GM23338 (cell line): ENCODE measurements around the gene ZNF219. TPM values are rescaled to one million over a fixed set of nuclear protein-coding genes. Genes with fewer than 3 reads are reported as not detected.

Source experiments
- ATAC-seq: fragments of 200-7000 bp; cut with Tn5 transposase; 3 replicates; pipeline ENCODE4 v1.9.1; 2020
- DNase-seq: peaks from one replicate; pipeline ENCODE4 v3.0.0-alpha.2; 2015; ENCODE audit warnings: low spot score
- H2AFZ ChIP-seq: fragments of 200-600 bp; sonication (generic); 2 replicates; pipeline ENCODE4 v1.8.0; 2016; ENCODE audit warnings: antibody characterized with exemption, mild to moderate bottlenecking, moderate library complexity
- H3F3A ChIP-seq: fragments of 200-600 bp; sonication (generic); replicated peaks from 2 replicates; pipeline ENCODE4 v1.8.0; 2017; ENCODE audit warnings: antibody characterized with exemption, mixed run types, low read depth
- H3K27ac ChIP-seq: fragments of 200-600 bp; sonication (generic); 2 replicates; pipeline ENCODE4 v1.6.1; 2016; ENCODE audit warnings: low read depth
- H3K27me3 ChIP-seq: fragments of 200-600 bp; sonication (generic); 2 replicates; pipeline ENCODE4 v1.8.0; 2016; ENCODE audit warnings: mild to moderate bottlenecking, mixed run types, moderate library complexity; ENCODE audit not compliant: insufficient read depth
- H3K36me3 ChIP-seq: fragments of 200-600 bp; sonication (generic); 2 replicates; pipeline ENCODE4 v1.8.0; 2016; ENCODE audit warnings: mild to moderate bottlenecking; ENCODE audit not compliant: insufficient read depth
- H3K4me1 ChIP-seq: fragments of 200-600 bp; sonication (generic); 2 replicates; pipeline ENCODE4 v1.8.0; 2016; ENCODE audit warnings: mild to moderate bottlenecking, moderate library complexity; ENCODE audit not compliant: insufficient read depth
- H3K4me2 ChIP-seq: fragments of 200-600 bp; sonication (generic); 2 replicates; pipeline ENCODE4 v1.7.1; 2017; ENCODE audit warnings: mixed run types
- H3K4me3 ChIP-seq: fragments of 200-600 bp; sonication (generic); 2 replicates; pipeline ENCODE4 v1.6.1; 2016; ENCODE audit warnings: mixed run types
- H3K79me2 ChIP-seq: fragments of 200-600 bp; sonication (generic); replicated peaks from 2 replicates; pipeline ENCODE4 v1.8.0; 2017; ENCODE audit warnings: mild to moderate bottlenecking; ENCODE audit not compliant: insufficient read depth
- H3K9me2 ChIP-seq: fragments of 200-600 bp; sonication (generic); 2 replicates; pipeline ENCODE4 v1.8.0; 2017; ENCODE audit not compliant: insufficient read depth
- H4K20me1 ChIP-seq: fragments of 200-600 bp; sonication (generic); replicated peaks from 2 replicates; pipeline ENCODE4 v1.8.0; 2017; ENCODE audit warnings: mild to moderate bottlenecking; ENCODE audit not compliant: insufficient read depth
- H3K27ac Mint-ChIP-seq: 2 replicates; pipeline ENCODE4 v1.8.0; 2020; ENCODE audit warnings: inconsistent platforms, mild to moderate bottlenecking, moderate library complexity, mixed read lengths
- H3K27me3 Mint-ChIP-seq: 3 replicates; pipeline ENCODE4 v1.8.0; 2022; ENCODE audit warnings: low read depth, mild to moderate bottlenecking, moderate library complexity, mixed read lengths, inconsistent platforms; ENCODE audit not compliant: insufficient read depth, poor library complexity
- H3K36me3 Mint-ChIP-seq: 3 replicates; pipeline ENCODE4 v1.8.0; 2021; ENCODE audit warnings: low read depth, mild to moderate bottlenecking, inconsistent platforms, moderate library complexity, mixed read lengths
- H3K4me1 Mint-ChIP-seq: 3 replicates; pipeline ENCODE4 v1.8.0; 2020; ENCODE audit warnings: mild to moderate bottlenecking, inconsistent platforms, mixed read lengths
- H3K4me3 Mint-ChIP-seq: 3 replicates; pipeline ENCODE4 v1.8.0; 2021; ENCODE audit warnings: moderate library complexity, mild to moderate bottlenecking, inconsistent platforms, mixed read lengths
- H3K9me3 Mint-ChIP-seq: 3 replicates; pipeline ENCODE4 v1.8.0; 2020; ENCODE audit warnings: moderate library complexity, mild to moderate bottlenecking, inconsistent platforms, mixed read lengths
- CREB1 ChIP-seq: fragments of 250-450 bp; sonication (Bioruptor Pico); IDR thresholded peaks from 2 replicates; pipeline ENCODE4 v1.5.0; 2020; ENCODE audit warnings: low read depth, mild to moderate bottlenecking, moderate library complexity
- ETS1 ChIP-seq: IDR thresholded peaks from 2 replicates; pipeline ENCODE4 v1.6.1; 2016; ENCODE audit warnings: antibody characterized with exemption
- JUNB ChIP-seq: IDR thresholded peaks from one replicate; pipeline ENCODE4 v1.6.1; 2016; ENCODE audit warnings: antibody characterized with exemption; ENCODE audit not compliant: unreplicated experiment
- NANOG ChIP-seq: IDR thresholded peaks from 2 replicates; pipeline ENCODE4 v1.6.1; 2016; ENCODE audit warnings: antibody characterized with exemption, borderline replicate concordance
- POLR2AphosphoS5 ChIP-seq: IDR thresholded peaks from 2 replicates; pipeline ENCODE4 v1.6.1; 2016; ENCODE audit warnings: antibody characterized with exemption, low read depth
- polyA plus RNA-seq: library from polyadenylated mRNA; unstranded; fragments of >200 nt; fragmentation: Nextera tagmentation; extraction: Ambion mirVana; gene quantifications from 2 replicates; pipeline ENCODE4 v1.2.1, GENCODE V29; 2016
- total RNA-seq: library from RNA; depleted of rRNA; stranded (reverse); fragments of >200 nt; shearing (Covaris generic); gene quantifications from 2 replicates; pipeline ENCODE4 v1.2.3, GENCODE V29; 2014
- TF ChIP-seq, protein P1 (sequence below): fragments of 250-450 bp; sonication (Bioruptor Pico); IDR thresholded peaks from 2 replicates; pipeline ENCODE4 v1.5.0; 2020; ENCODE audit warnings: mild to moderate bottlenecking, moderate library complexity
- TF ChIP-seq, protein P2 (sequence below), 2 experiments: fragments of 200-600 bp in 1 of 2; sonication (generic) in 1 of 2; conservative IDR thresholded peaks; 2 replicates each; pipeline versions ENCODE4 v1.5.1 to v1.6.1; 2016 to 2017; ENCODE audit warnings: antibody characterized with exemption in 2 of 2, low read depth in 2 of 2, mild to moderate bottlenecking in 2 of 2, moderate library complexity in 1 of 2
- TF ChIP-seq, protein P3 (sequence below): IDR thresholded peaks from one replicate; pipeline ENCODE4 v1.6.1; 2018; ENCODE audit warnings: antibody characterized with exemption; ENCODE audit not compliant: unreplicated experiment

ZNF219 gene
- total and polyA plus RNA-seq, 2 experiments from 2014 or later = 37.7 to 153 TPM

- Histone ChIP-seq H3K9me2 (no peaks in the 10 kb centered on the region), H3K4me1 (peaks cover 13% of the 10 kb centered on the region), H3K79me2 (peaks cover 6% of the 10 kb centered on the region), H2AFZ (peak overlapping the region; percentile 96), H3K27ac (no peak overlapping the region), H4K20me1 (no peaks in the 10 kb centered on the region; the same call in 1 of the 2 replicates), H3K4me2 (peak overlapping the region; percentile 98), H3K4me3 (peak overlapping the region; percentile 95), H3K36me3 (peaks cover 4% of the 10 kb centered on the region; the same call in 1 of the 2 replicates), H3K27me3 (peaks cover 27% of the 10 kb centered on the region), H3F3A (peaks cover 17% of the 10 kb centered on the region)
- peak; percentile 57 for ATAC-seq
- peaks cover 35% of the 10 kb centered on the region for H3K4me1 Mint-ChIP-seq
- peak; percentile 91 for DNase-seq
- peak overlapping the region; percentile 80 for H3K4me3 Mint-ChIP-seq
- TF ChIP-seq ETS1 (no peak), JUNB (no peak), CREB1 (CRISPR knock-in tag) (no peak), NANOG (no peak), POLR2AphosphoS5 (peak; percentile 36; the same call in 1 of the 2 replicates)
- TF ChIP-seq, protein P1, sequence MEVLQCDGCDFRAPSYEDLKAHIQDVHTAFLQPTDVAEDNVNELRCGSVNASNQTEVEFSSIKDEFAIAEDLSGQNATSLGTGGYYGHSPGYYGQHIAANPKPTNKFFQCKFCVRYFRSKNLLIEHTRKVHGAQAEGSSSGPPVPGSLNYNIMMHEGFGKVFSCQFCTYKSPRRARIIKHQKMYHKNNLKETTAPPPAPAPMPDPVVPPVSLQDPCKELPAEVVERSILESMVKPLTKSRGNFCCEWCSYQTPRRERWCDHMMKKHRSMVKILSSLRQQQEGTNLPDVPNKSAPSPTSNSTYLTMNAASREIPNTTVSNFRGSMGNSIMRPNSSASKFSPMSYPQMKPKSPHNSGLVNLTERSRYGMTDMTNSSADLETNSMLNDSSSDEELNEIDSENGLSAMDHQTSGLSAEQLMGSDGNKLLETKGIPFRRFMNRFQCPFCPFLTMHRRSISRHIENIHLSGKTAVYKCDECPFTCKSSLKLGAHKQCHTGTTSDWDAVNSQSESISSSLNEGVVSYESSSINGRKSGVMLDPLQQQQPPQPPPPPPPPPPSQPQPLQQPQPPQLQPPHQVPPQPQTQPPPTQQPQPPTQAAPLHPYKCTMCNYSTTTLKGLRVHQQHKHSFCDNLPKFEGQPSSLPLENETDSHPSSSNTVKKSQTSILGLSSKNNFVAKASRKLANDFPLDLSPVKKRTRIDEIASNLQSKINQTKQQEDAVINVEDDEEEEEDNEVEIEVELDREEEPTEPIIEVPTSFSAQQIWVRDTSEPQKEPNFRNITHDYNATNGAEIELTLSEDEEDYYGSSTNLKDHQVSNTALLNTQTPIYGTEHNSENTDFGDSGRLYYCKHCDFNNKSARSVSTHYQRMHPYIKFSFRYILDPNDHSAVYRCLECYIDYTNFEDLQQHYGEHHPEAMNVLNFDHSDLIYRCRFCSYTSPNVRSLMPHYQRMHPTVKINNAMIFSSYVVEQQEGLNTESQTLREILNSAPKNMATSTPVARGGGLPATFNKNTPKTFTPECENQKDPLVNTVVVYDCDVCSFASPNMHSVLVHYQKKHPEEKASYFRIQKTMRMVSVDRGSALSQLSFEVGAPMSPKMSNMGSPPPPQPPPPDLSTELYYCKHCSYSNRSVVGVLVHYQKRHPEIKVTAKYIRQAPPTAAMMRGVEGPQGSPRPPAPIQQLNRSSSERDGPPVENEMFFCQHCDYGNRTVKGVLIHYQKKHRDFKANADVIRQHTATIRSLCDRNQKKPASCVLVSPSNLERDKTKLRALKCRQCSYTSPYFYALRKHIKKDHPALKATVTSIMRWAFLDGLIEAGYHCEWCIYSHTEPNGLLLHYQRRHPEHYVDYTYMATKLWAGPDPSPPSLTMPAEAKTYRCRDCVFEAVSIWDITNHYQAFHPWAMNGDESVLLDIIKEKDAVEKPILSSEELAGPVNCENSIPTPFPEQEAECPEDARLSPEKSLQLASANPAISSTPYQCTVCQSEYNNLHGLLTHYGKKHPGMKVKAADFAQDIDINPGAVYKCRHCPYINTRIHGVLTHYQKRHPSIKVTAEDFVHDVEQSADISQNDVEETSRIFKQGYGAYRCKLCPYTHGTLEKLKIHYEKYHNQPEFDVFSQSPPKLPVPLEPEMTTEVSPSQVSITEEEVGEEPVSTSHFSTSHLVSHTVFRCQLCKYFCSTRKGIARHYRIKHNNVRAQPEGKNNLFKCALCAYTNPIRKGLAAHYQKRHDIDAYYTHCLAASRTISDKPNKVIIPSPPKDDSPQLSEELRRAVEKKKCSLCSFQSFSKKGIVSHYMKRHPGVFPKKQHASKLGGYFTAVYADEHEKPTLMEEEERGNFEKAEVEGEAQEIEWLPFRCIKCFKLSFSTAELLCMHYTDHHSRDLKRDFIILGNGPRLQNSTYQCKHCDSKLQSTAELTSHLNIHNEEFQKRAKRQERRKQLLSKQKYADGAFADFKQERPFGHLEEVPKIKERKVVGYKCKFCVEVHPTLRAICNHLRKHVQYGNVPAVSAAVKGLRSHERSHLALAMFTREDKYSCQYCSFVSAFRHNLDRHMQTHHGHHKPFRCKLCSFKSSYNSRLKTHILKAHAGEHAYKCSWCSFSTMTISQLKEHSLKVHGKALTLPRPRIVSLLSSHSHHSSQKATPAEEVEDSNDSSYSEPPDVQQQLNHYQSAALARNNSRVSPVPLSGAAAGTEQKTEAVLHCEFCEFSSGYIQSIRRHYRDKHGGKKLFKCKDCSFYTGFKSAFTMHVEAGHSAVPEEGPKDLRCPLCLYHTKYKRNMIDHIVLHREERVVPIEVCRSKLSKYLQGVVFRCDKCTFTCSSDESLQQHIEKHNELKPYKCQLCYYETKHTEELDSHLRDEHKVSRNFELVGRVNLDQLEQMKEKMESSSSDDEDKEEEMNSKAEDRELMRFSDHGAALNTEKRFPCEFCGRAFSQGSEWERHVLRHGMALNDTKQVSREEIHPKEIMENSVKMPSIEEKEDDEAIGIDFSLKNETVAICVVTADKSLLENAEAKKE = no peak
- TF ChIP-seq, protein P2, sequence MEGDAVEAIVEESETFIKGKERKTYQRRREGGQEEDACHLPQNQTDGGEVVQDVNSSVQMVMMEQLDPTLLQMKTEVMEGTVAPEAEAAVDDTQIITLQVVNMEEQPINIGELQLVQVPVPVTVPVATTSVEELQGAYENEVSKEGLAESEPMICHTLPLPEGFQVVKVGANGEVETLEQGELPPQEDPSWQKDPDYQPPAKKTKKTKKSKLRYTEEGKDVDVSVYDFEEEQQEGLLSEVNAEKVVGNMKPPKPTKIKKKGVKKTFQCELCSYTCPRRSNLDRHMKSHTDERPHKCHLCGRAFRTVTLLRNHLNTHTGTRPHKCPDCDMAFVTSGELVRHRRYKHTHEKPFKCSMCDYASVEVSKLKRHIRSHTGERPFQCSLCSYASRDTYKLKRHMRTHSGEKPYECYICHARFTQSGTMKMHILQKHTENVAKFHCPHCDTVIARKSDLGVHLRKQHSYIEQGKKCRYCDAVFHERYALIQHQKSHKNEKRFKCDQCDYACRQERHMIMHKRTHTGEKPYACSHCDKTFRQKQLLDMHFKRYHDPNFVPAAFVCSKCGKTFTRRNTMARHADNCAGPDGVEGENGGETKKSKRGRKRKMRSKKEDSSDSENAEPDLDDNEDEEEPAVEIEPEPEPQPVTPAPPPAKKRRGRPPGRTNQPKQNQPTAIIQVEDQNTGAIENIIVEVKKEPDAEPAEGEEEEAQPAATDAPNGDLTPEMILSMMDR (conservative IDR thresholded peaks at IDR 0.05; ENCODE audit: low read depth in 2 of 2) = no peak
- TF ChIP-seq, protein P3, sequence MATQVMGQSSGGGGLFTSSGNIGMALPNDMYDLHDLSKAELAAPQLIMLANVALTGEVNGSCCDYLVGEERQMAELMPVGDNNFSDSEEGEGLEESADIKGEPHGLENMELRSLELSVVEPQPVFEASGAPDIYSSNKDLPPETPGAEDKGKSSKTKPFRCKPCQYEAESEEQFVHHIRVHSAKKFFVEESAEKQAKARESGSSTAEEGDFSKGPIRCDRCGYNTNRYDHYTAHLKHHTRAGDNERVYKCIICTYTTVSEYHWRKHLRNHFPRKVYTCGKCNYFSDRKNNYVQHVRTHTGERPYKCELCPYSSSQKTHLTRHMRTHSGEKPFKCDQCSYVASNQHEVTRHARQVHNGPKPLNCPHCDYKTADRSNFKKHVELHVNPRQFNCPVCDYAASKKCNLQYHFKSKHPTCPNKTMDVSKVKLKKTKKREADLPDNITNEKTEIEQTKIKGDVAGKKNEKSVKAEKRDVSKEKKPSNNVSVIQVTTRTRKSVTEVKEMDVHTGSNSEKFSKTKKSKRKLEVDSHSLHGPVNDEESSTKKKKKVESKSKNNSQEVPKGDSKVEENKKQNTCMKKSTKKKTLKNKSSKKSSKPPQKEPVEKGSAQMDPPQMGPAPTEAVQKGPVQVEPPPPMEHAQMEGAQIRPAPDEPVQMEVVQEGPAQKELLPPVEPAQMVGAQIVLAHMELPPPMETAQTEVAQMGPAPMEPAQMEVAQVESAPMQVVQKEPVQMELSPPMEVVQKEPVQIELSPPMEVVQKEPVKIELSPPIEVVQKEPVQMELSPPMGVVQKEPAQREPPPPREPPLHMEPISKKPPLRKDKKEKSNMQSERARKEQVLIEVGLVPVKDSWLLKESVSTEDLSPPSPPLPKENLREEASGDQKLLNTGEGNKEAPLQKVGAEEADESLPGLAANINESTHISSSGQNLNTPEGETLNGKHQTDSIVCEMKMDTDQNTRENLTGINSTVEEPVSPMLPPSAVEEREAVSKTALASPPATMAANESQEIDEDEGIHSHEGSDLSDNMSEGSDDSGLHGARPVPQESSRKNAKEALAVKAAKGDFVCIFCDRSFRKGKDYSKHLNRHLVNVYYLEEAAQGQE = no peak
- peaks cover 21% of the 10 kb centered on the region for H3K36me3 Mint-ChIP-seq
- peaks cover 23% of the 10 kb centered on the region for H3K27me3 Mint-ChIP-seq
- no peaks in the 10 kb centered on the region; the same call in 2 of the 3 replicates for H3K9me3 Mint-ChIP-seq
- H3K27ac Mint-ChIP-seq = peak overlapping the region; percentile 75
Measured at GRCh38 chr14:21069388-21070082, 28.9 kb downstream of the ZNF219 start.
